Astrocyte (in vitro differentiated cells and primary cell): ENCODE data around the gene TMEM100. TPM values are rescaled to one million over a fixed set of nuclear protein-coding genes. Genes with fewer than 3 reads are reported as not detected.

Experiments used
- DNase-seq: peaks from one replicate; pipeline ENCODE4 v3.0.0-alpha.2; 2010; ENCODE audit warnings: low read depth
- FAIRE-seq: peaks from 2 replicates; lab custom pipeline; 2011; peaks lifted over from hg19 to GRCh38; lab: Jason Lieb, UNC
- H2AFZ ChIP-seq: 2 replicates; pipeline ENCODE4 v1.6.0; 2012; ENCODE audit warnings: low read depth, low read length, inconsistent platforms
- H3K27ac ChIP-seq: 2 replicates; pipeline ENCODE4 v1.5.1; 2011; ENCODE audit warnings: low read depth, low read length, inconsistent platforms
- H3K27me3 ChIP-seq: 2 replicates; pipeline ENCODE4 v1.6.0; 2011; ENCODE audit warnings: low read length, inconsistent platforms; ENCODE audit not compliant: insufficient read depth
- H3K36me3 ChIP-seq: 2 replicates; pipeline ENCODE4 v1.5.1; 2011; ENCODE audit warnings: low read length, inconsistent platforms; ENCODE audit not compliant: insufficient read depth
- H3K4me1 ChIP-seq: 2 replicates; pipeline ENCODE4 v1.5.1; 2011; ENCODE audit warnings: low read length, inconsistent platforms; ENCODE audit not compliant: insufficient read depth
- H3K4me2 ChIP-seq: 2 replicates; pipeline ENCODE4 v1.6.0; 2012; ENCODE audit warnings: low read length, inconsistent platforms
- H3K4me3 ChIP-seq: 2 replicates; pipeline ENCODE4 v1.5.1; 2011; ENCODE audit warnings: low read depth, mild to moderate bottlenecking, low read length, inconsistent platforms; ENCODE audit not compliant: insufficient read depth
- H3K79me2 ChIP-seq: 2 replicates; pipeline ENCODE4 v1.6.0; 2012; ENCODE audit warnings: mild to moderate bottlenecking, low read length, inconsistent platforms; ENCODE audit not compliant: insufficient read depth
- H3K9ac ChIP-seq: 2 replicates; pipeline ENCODE4 v1.6.0; 2012; ENCODE audit warnings: mild to moderate bottlenecking, low read length, inconsistent platforms
- H3K9me3 ChIP-seq: 2 replicates; pipeline ENCODE4 v1.5.1; 2012; ENCODE audit warnings: low read depth, mild to moderate bottlenecking, low read length, inconsistent platforms; ENCODE audit not compliant: insufficient read depth
- H4K20me1 ChIP-seq: 2 replicates; pipeline ENCODE4 v1.6.0; 2012; ENCODE audit warnings: low read length, inconsistent platforms; ENCODE audit not compliant: insufficient read depth
- H3K27ac Mint-ChIP-seq: one replicate; pipeline ENCODE4 v1.8.0; 2021; ENCODE audit warnings: mild to moderate bottlenecking, mixed read lengths; ENCODE audit not compliant: unreplicated experiment
- H3K27me3 Mint-ChIP-seq: one replicate; pipeline ENCODE4 v1.8.0; 2021; ENCODE audit warnings: low read depth, mixed read lengths; ENCODE audit not compliant: unreplicated experiment
- H3K36me3 Mint-ChIP-seq: one replicate; pipeline ENCODE4 v1.8.0; 2021; ENCODE audit warnings: low read depth, mixed read lengths; ENCODE audit not compliant: unreplicated experiment
- H3K4me1 Mint-ChIP-seq: one replicate; pipeline ENCODE4 v1.8.0; 2021; ENCODE audit warnings: low read depth, mixed read lengths; ENCODE audit not compliant: unreplicated experiment
- H3K4me3 Mint-ChIP-seq: one replicate; pipeline ENCODE4 v1.8.0; 2021; ENCODE audit warnings: mild to moderate bottlenecking, moderate library complexity, mixed read lengths; ENCODE audit not compliant: unreplicated experiment
- H3K9me3 Mint-ChIP-seq: one replicate; pipeline ENCODE4 v1.8.0; 2021; ENCODE audit warnings: mild to moderate bottlenecking, mixed read lengths; ENCODE audit not compliant: unreplicated experiment
- CTCF ChIP-seq: IDR thresholded peaks from 2 replicates; pipeline ENCODE4 v1.5.1; 2011; ENCODE audit warnings: low read depth, mild to moderate bottlenecking, inconsistent platforms, low read length, moderate library complexity; ENCODE audit not compliant: insufficient read depth
- EZH2 ChIP-seq: IDR thresholded peaks from 2 replicates; pipeline ENCODE4 v1.6.1; 2012; ENCODE audit warnings: mild to moderate bottlenecking, low read length, inconsistent platforms; ENCODE audit not compliant: insufficient read depth
- total RNA-seq: library from RNA; stranded (reverse); gene quantifications from 2 replicates; pipeline ENCODE4 v1.2.1, GENCODE V29; 2021

Gene TMEM100
- total RNA-seq, 1 donor from 2014 or later: 7.3 TPM

- H3K27me3 Mint-ChIP-seq: no peaks in the 10 kb centered on the region
- Histone ChIP-seq H3K27me3 (no peaks in the 10 kb centered on the region), H3K79me2 (no peaks in the 10 kb centered on the region), H3K4me1 (no peaks in the 10 kb centered on the region), H4K20me1 (no peaks in the 10 kb centered on the region), H3K9ac (no peak overlapping the region), H3K9me3 (no peaks in the 10 kb centered on the region), H3K4me3 (no peak overlapping the region), H3K4me2 (no peak overlapping the region), H2AFZ (no peak overlapping the region), H3K27ac (no peak overlapping the region), H3K36me3 (no peaks in the 10 kb centered on the region)
- no peak overlapping the region for H3K27ac Mint-ChIP-seq
- TF ChIP-seq CTCF: no peak
- no peak for TF ChIP-seq EZH2
- H3K4me3 Mint-ChIP-seq: no peak overlapping the region
- DNase-seq (no peak), FAIRE-seq (no peak)
- H3K36me3 Mint-ChIP-seq: no peaks in the 10 kb centered on the region
- peaks cover 2% of the 10 kb centered on the region for H3K4me1 Mint-ChIP-seq
- no peaks in the 10 kb centered on the region for H3K9me3 Mint-ChIP-seq
These were observed 18.7 kb upstream of the TMEM100 start for GRCh38 chr17:55741356-55741700.

GRCh38 chr17:55740511-55741355 is 18.1 kb upstream of the TMEM100 start:
- H3K4me1 Mint-ChIP-seq: peaks cover 2% of the 10 kb centered on the region
- no peak overlapping the region for H3K27ac ChIP-seq
- FAIRE-seq: no peak
- no peak overlapping the region for H3K4me3 ChIP-seq
- H3K9me3 ChIP-seq: no peaks in the 10 kb centered on the region
- no peaks in the 10 kb centered on the region for H3K36me3 Mint-ChIP-seq
- no peak overlapping the region for H3K9ac ChIP-seq
- no peak overlapping the region for H2AFZ ChIP-seq
- no peaks in the 10 kb centered on the region for H3K9me3 Mint-ChIP-seq
- H3K4me2 ChIP-seq: no peak overlapping the region
- no peaks in the 10 kb centered on the region for H3K27me3 ChIP-seq
- no peak overlapping the region for H3K27ac Mint-ChIP-seq
- no peaks in the 10 kb centered on the region for H3K4me1 ChIP-seq
- H3K79me2 ChIP-seq: no peaks in the 10 kb centered on the region
- H3K4me3 Mint-ChIP-seq: no peak overlapping the region
- no peaks in the 10 kb centered on the region for H4K20me1 ChIP-seq
- no peaks in the 10 kb centered on the region for H3K36me3 ChIP-seq
- TF ChIP-seq CTCF (no peak), EZH2 (no peak)
- no peaks in the 10 kb centered on the region for H3K27me3 Mint-ChIP-seq
- no peak for DNase-seq

GRCh38 chr17:55737976-55738501 is 15.4 kb upstream of the TMEM100 start:
- H3K36me3 Mint-ChIP-seq: no peaks in the 10 kb centered on the region
- FAIRE-seq: no peak
- TF ChIP-seq CTCF: no peak
- Histone ChIP-seq H3K27me3 (no peaks in the 10 kb centered on the region), H4K20me1 (no peaks in the 10 kb centered on the region), H3K4me2 (no peak overlapping the region), H3K9ac (no peak overlapping the region), H3K36me3 (no peaks in the 10 kb centered on the region), H3K9me3 (no peaks in the 10 kb centered on the region), H3K4me3 (no peak overlapping the region), H3K79me2 (no peaks in the 10 kb centered on the region), H2AFZ (no peak overlapping the region), H3K4me1 (peaks cover 7% of the 10 kb centered on the region), H3K27ac (no peak overlapping the region)
- peaks cover 13% of the 10 kb centered on the region for H3K4me1 Mint-ChIP-seq
- H3K27me3 Mint-ChIP-seq: no peaks in the 10 kb centered on the region
- no peak overlapping the region for H3K4me3 Mint-ChIP-seq
- no peak overlapping the region for H3K27ac Mint-ChIP-seq
- DNase-seq: no peak
- no peaks in the 10 kb centered on the region for H3K9me3 Mint-ChIP-seq
